GM12872 (cell line): Measurements from ENCODE around the gene ALPL.

Experiments
- CTCF ChIP-seq: IDR thresholded peaks from 3 replicates; pipeline ENCODE4 v1.5.1; 2011; ENCODE audit warnings: low read depth, mild to moderate bottlenecking, low read length, moderate library complexity; ENCODE audit not compliant: insufficient read depth

The ALPL gene

GRCh38 chr1:21568006-21568746 is 59.0 kb downstream of the ALPL start:
- no peak for TF ChIP-seq CTCF

GRCh38 chr1:21568809-21569385 is 59.7 kb downstream of the ALPL start:
- TF ChIP-seq CTCF = no peak

GRCh38 chr1:21569820-21570527 is 60.8 kb downstream of the ALPL start:
- no peak for TF ChIP-seq CTCF

GRCh38 chr1:21570528-21570875 is 61.3 kb downstream of the ALPL start:
- TF ChIP-seq CTCF = no peak

GRCh38 chr1:21570885-21571284 is 61.7 kb downstream of the ALPL start:
- TF ChIP-seq CTCF = no peak

GRCh38 chr1:21572221-21572620 is 63.0 kb downstream of the ALPL start:
- TF ChIP-seq CTCF = no peak

GRCh38 chr1:21572735-21573277 is 63.6 kb downstream of the ALPL start:
- no peak for TF ChIP-seq CTCF
